GM12878 (cell line): ENCODE measurements around the gene CCNB1.
"Not testable (repeated sequence)": the region's sequence is repeated elsewhere in the genome, so short reads cannot be mapped to it uniquely, and the experiment has no call there.

Source experiments
- BMI1 ChIP-seq: fragments of 450-650 bp; IDR thresholded peaks from 2 replicates; pipeline ENCODE4 v1.6.1; 2016; ENCODE audit warnings: mild to moderate bottlenecking, moderate library complexity, borderline replicate concordance
- CTCF ChIP-seq, 3 experiments: IDR thresholded peaks in 2 of 3; conservative IDR thresholded peaks in 1 of 3; 2 replicates each; pipeline ENCODE4 v1.5.1; 2011; ENCODE audit warnings: low read depth in 3 of 3, low read length in 3 of 3, mild to moderate bottlenecking in 3 of 3, control low read depth in 2 of 3, moderate library complexity in 2 of 3, inconsistent platforms in 1 of 3, mixed read lengths in 1 of 3; ENCODE audit not compliant: control insufficient read depth in 2 of 3, insufficient read depth in 1 of 3; ENCODE audit errors: extremely low read depth in 1 of 3
- ETV6 ChIP-seq, 2 experiments: fragments of 450-650 bp in 1 of 2; IDR thresholded peaks in 1 of 2; conservative IDR thresholded peaks in 1 of 2; 2 replicates each; pipeline ENCODE4 v1.6.1; 2014; ENCODE audit warnings: antibody characterized with exemption in 1 of 2, borderline replicate concordance in 1 of 2, low read depth in 1 of 2, mild to moderate bottlenecking in 1 of 2, moderate library complexity in 1 of 2
- GABPA ChIP-seq: IDR thresholded peaks from 2 replicates; pipeline ENCODE4 v1.6.1; 2014; ENCODE audit warnings: antibody characterized with exemption, low read depth, mild to moderate bottlenecking, inconsistent platforms
- RBBP5 ChIP-seq: fragments of 200-600 bp; sonication (generic); conservative IDR thresholded peaks from 2 replicates; pipeline ENCODE4 v1.6.1; 2016
- REST ChIP-seq: IDR thresholded peaks from 2 replicates; pipeline ENCODE4 v1.6.1; 2012; ENCODE audit warnings: mild to moderate bottlenecking, low read depth, low read length
- USF2 ChIP-seq: IDR thresholded peaks from 2 replicates; pipeline ENCODE4 v1.6.1; 2011; ENCODE audit warnings: low read depth, low read length, improper control_type of control experiment, borderline replicate concordance

- TF ChIP-seq USF2; BMI1; GABPA; REST; CTCF (IDR thresholded peaks at IDR 0.05 in 2 of 3, conservative IDR thresholded peaks at IDR 0.05 in 1 of 3; ENCODE audit: control insufficient read depth in 2 of 3, extremely low read depth in 1 of 3, insufficient read depth in 1 of 3, low read depth in 3 of 3, low read length in 3 of 3); ETV6 (conservative IDR thresholded peaks at IDR 0.05 in 1 of 2, IDR thresholded peaks at IDR 0.05 in 1 of 2; ENCODE audit: borderline replicate concordance in 1 of 2, low read depth in 1 of 2); RBBP5: not testable (repeated sequence)
Measured at GRCh38 chr5:69148576-69148975, 18.4 kb upstream of the CCNB1 start.
